Stimulated activated naive CD4-positive, alpha-beta T cell treated with Interleukin-2 at 50 U/mL for 16 hours (primary cell): ENCODE data around the gene BAHCC1.
"Not testable (repeated sequence)": the region's sequence is repeated elsewhere in the genome, so short reads cannot be mapped to it uniquely, and the experiment has no call there.

Experiments used
- DNase-seq: peaks from one replicate; lab custom pipeline; 2025; lab: John Stamatoyannopoulos, UW

Gene BAHCC1

DNA sequence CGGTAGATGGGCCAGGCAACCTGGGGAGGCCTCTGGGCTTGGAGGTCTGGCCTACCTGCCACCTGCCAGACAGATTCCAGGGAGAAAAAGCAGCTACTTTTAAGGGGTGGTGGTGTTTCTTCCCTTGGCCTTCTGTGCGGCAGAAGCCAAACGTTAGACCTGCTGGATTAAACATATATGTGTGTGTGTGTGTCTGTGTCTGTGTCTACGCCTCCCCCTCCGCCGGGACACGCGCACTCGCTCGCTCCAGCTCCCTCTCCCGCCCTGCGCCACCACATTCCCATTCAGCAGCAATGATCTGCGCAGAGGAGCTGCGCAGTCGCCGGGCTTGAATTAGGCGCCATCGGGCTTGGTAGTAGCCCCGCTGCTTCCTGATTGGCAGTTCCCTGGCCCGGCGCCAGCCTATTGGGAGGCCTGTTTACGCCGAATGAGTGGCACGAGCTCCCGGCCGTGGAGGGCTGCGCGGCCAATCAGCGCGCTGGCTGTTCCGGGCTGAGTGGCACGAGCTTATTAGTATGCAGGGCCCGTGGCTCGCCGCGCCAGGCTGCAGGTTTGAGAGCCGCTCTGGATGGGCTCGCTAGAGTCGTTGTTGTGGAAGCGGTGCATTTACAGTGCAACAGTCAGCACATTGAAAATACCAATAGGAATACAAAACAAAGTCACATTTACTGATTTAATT is at the start of gene BAHCC1:
TSS of gene BAHCC1 (plus strand) at position 537 of the 679 bp plus-strand sequence. CDS start 4,283 bp downstream, outside the sequence.
- peak; percentile 82 for DNase-seq

DNA sequence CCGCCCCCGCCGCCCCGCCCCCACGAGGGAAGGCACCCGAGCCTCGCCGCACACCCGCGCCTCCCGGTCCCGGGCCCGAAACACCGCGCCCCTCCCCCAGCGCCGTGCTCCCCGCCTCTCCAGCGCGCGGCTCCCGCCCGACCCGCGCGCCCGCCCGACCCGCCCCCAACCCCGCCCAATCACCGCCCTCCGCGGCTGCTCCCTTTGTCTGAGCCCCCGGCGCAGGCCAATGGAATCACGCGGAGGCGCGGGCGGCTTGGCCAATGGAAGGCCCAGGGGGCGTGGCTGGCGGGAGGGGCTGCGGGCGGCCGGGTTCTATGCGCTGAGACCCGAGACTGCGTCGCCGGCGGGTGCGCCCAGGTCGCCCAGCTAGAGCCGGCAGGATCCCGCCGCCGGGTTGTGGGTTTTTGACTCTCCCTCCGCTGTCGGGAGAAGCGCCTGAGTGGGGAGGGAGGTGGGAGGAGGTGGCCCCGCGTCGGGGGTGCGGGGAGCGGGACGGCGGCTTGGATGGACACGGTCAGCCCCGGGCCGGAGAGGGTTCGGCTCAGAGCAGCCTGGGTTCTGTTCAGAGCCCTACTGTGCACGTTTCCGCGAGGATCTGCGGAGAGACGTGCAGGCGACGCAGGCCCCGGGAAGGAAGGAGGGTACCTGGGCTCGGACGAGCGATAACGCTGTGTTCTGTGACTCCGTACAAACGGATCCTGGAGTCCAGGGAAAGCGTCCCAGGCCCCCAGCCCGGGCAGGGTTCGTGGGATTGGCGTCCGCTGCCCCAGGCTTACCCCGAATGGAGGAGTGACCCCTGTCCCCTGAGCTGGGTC is 49.0 kb upstream of the BAHCC1 start:
- peak; percentile 95 for DNase-seq

- no peak for DNase-seq
Measured at GRCh38 chr17:81346908-81347349, 48.3 kb upstream of the BAHCC1 start.

GRCh38 chr17:81347437-81347836 is 47.8 kb upstream of the BAHCC1 start:
- no peak for DNase-seq

GRCh38 chr17:81348097-81349055 is 46.9 kb upstream of the BAHCC1 start:
- no peak for DNase-seq

GRCh38 chr17:81349397-81350319 is 45.6 kb upstream of the BAHCC1 start:
- DNase-seq: no peak

DNA sequence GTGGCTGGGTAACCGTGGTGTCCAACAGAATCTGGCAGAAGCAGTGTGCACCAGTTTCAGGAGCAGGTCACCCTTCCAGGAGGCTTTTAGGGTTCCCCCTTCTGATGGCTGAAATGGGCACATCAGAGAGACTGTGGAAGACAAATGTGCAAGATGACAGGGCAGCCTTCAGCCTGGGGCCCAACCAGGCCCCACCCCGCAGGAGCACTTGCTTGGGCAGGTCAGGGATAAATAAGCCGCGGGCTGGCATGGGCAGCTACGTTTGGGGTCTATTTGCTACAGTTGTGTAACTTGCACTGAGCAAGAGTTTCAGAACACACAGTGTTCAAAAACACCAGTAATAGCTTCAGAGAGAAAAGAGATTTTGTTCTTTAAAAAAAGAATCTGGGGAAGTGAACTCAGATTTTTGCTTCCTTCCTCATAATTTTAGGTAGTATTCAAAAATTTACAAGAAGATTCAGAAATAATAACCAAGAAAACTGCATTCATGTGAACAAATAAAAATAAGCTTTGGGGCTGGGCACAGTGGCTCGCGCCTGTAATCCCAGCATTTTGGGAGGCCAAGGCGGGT is 44.9 kb upstream of the BAHCC1 start:
- DNase-seq: no peak

GRCh38 chr17:81351329-81352052 is 43.8 kb upstream of the BAHCC1 start:
- not testable (repeated sequence) for DNase-seq

DNA sequence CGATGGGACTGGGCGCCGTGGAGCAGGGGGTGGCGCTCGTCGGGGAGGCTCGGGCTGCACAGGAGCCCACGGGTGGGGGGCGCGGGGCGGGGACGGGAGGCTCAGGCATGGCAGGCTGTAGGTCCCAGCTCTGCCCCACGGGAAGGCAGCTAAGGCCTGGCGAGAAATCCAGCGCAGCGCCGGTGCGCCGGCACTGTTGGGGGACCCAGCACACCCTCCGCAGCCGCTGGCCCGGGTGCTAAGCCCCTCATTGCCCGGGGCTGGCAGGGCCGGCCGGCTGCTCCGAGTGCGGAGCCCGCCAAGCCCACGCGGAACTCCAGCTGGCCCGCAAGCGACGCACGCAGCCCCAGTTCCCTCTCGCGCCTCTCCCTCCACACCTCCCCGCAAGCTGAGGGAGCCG is 43.2 kb upstream of the BAHCC1 start:
- not testable (repeated sequence) for DNase-seq

DNA sequence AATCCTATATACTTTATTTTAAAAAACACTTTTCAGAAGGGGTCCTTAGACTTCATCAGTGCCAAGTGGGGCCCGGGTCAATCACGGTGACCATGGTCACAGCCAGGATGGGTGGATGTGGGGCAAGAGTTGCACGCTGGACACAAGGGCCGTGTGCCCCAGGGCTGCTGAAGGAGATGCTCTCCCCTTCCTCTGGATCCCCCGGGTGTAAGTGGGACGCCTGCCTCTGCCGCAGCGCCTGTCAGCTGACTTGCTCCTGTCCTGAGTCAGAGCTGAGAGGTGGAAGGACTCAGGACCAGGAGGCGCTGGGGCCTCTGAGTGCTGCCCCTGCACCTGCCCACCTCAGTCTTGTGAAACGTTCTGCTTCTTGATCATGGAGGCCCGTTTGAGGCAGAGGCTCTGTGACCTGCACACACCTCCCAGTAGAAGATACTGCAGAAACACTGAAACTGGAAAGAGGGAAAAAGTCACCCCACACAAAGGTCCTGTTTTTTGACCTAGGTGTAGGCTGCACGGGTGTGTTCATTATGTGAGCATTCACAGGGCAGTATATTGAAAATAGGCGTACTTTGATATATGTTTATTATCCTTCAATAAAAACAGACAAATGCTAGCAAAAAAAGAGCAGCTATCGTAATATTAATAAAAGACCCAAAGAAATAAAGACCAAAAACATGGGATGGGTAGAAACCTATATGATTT is 40.9 kb upstream of the BAHCC1 start:
- no peak for DNase-seq

DNA sequence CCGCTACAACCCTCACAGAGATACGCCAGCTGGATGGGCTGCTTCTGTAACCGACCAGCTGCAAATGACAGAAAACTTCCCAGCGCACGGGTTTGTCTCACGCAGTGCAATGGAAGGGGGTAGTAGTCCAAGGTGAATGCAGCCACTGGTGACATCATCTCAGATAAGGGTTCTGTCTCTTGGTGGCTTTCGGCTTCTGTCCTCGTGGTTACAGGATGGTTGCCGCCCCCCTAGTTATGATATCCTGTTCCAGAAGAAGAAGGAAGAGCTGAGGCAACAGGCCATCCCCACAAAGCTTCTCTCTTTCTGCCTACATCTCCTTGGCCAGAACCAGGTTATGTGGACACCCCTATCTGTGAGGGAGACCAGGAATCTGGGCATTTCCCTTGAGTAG is 40.3 kb upstream of the BAHCC1 start:
- DNase-seq: no peak

DNA sequence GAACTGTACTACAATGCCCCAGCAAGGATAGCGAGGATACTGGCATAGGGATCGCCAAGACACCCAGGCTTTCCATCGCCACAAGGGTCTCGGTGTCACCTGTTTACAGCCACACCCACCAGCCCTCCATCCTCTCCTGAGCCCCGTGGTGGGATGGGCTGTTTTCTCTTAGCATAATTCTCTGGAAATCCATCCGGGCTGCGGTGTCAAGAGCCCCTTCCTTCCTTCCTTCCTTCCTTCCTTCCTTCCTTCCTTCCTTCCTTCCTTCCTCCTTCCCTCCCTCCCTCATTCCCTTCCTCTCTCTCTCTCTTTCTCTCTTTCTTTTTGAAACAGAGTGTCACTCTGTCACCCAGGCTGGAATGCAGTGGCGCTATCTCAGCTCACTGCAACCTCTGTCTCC is 36.0 kb upstream of the BAHCC1 start:
- DNase-seq: no peak

DNA sequence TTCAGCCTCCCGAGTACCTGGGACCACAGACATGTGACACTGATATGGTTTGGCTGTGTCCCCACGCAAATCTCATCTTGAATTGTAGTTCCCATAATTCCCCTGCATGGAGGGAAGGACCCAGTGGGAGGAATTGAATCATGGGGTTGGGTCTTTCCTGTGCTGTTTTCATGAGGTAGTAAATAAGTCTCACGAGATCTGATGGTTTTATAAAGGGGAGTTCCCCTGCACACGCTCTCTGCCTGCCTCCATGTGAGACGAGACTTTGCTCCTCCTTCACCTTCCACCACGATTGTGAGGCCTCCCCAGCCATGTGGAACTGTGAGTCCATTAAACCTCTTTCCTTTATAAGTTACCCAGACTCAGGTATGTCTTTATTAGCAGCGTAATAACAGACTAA is 33.3 kb upstream of the BAHCC1 start:
- not testable (repeated sequence) for DNase-seq

DNA sequence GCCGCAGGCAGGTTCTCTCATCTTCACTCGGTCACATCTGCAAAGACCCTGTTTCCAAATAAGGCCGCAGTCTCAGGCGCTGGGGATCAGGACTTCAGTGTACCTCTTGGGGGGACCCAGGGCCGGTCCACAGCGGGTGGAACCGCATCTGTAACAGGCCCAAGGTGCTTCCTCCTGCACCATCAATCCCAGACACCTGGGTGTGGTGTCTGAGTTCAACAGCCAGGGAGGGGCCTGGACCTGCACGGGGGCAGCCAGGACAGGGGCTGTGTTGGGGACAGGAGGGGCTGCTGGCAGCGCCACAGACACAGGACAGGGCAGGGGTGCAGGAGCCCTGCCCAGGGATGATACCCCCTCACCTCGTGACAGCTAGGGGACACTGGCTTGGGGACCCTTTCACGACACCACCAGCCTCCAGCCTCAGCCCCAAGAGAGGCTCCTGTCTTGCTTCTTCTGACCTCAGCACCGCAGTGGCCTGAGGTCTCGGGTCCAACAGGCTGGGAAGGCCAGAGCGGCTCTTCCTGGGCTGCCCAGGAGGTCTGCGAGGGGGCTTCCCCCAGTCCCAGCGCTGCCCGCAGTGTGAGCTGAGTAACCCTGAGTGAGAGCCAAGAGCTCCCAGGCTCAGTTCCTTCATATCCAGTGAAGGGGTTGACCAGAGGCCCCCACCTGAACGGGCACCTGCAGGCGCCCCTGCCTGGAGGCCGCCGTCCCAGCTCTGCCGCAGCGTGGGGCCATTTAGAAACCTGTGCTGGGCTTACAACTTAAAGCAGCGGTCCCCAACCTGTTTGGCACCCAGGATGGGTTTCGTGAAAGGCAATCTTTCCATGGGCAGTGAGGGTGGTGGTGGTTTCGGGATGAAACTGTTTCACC is 30.7 kb upstream of the BAHCC1 start:
- no peak for DNase-seq

- DNase-seq: peak; percentile 20
Measured at GRCh38 chr17:81365148-81365600, 30.1 kb upstream of the BAHCC1 start.

DNA sequence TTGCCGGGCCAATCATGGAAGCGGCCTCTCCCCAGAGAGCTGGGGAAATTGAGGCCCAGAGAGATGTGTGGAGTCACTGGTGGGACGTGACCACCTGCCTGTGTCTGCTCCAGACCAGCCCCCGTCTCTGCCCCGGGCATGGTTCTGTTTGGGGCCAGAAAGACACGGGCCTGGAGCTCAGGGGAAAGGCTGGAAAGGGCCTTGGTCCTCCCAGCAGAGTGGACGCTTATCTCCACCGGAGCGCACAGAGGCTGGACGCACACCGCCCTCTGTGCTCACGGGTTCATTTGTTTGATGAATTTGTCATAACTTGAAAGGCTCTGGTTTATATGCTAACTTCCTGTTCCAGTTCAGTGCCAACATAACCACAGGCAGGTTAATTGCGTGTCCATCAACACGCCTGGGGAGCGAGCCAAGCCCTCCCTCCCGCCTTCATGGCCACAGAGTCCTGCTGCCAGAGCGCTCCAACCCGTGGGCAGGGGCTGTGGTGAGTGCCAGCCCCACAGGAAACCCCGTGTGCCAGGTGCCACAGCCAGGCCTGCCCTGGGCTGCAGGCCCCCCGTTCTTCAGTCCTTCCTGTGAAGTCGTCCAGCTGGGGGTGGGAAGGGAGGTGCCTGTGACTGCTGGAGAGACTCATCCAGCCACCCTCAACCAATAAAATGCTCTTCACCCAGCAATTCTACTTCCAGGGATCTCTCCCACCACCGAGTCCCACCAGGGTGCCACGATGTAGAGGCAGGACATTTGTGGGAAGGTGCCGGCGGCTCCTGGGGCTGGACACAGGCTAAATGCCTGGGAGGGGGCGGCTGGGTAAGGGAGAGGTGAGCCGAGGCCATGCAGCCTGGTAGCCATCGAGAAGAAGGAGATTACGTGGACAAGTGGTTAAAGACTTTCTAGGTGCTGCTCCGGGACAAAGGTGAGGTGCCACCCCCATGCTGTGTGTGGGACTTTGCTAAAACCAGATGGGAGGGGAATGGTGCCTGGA is 29.4 kb upstream of the BAHCC1 start:
- peak; percentile 7 for DNase-seq

- no peak for DNase-seq
Measured at GRCh38 chr17:81366648-81367047, 28.6 kb upstream of the BAHCC1 start.
